Subcutaneous abdominal adipose tissue (tissue), 5 donors: Measurements from ENCODE around the gene ARID4B.

Experiments
- H3K27ac ChIP-seq: one replicate; pipeline ENCODE4 v1.7.0; 2013; ENCODE audit warnings: low read depth, mild to moderate bottlenecking, inconsistent platforms, low read length, moderate library complexity
- H3K27me3 ChIP-seq, 5 donors: one replicate each; pipeline ENCODE4 v1.7.0; 2013; ENCODE audit warnings: low read length in 5 of 5, inconsistent platforms in 1 of 5; ENCODE audit not compliant: control insufficient read depth in 5 of 5, insufficient read depth in 4 of 5
- H3K36me3 ChIP-seq, 5 donors: one replicate each; pipeline ENCODE4 v1.7.0; 2013; ENCODE audit warnings: low read length in 5 of 5; ENCODE audit not compliant: control insufficient read depth in 5 of 5, insufficient read depth in 5 of 5
- H3K4me1 ChIP-seq, 5 donors: one replicate each; pipeline ENCODE4 v1.7.0; 2013; ENCODE audit warnings: low read length in 5 of 5, mild to moderate bottlenecking in 3 of 5, moderate library complexity in 1 of 5; ENCODE audit not compliant: control insufficient read depth in 5 of 5, insufficient read depth in 5 of 5
- H3K4me3 ChIP-seq, 5 donors: one replicate each; pipeline ENCODE4 v1.7.0; 2013; ENCODE audit warnings: low read length in 5 of 5, low read depth in 1 of 5
- H3K9ac ChIP-seq, 5 donors: one replicate each; pipeline ENCODE4 v1.7.0; 2013; ENCODE audit warnings: low read length in 5 of 5, mild to moderate bottlenecking in 4 of 5, moderate library complexity in 3 of 5
- H3K9me3 ChIP-seq, 5 donors: one replicate each; pipeline ENCODE4 v1.7.0; 2013; ENCODE audit warnings: low read length in 5 of 5; ENCODE audit not compliant: control insufficient read depth in 5 of 5
- donor health status: healthy.
- donor health status: healthy.
- donor health status: healthy.
- donor health status: healthy.
- donor health status: healthy.

The ARID4B gene

DNA sequence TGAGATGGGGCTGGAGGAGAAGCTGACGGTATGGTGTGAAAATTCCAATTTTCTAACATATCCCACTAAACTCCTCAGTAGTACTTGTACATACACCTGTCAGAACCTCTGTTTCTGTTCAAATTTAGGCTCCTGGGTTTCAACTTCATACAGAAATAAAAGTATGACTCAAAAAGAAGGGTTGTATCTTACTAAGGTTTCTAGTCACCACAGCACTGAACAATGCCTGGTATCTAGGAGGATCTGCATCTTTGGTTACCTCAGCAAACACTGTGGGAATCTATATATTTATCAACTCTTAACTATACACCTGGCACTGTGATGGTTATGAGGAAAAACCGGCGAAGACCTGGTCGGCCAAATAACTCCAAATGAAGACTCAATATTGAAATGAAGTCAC lies 180.7 kb downstream of the ARID4B start:
- Histone ChIP-seq H3K4me3 (no peak overlapping the region), H3K9ac (no peak overlapping the region), H3K27ac (no peak overlapping the region), H3K4me1 (no peaks in the 10 kb centered on the region), H3K36me3 (peaks cover 19 to 80% (median 56%) of the 10 kb centered on the region in 5 donors), H3K9me3 (no peaks in the 10 kb centered on the region), H3K27me3 (no peaks in the 10 kb centered on the region)

DNA sequence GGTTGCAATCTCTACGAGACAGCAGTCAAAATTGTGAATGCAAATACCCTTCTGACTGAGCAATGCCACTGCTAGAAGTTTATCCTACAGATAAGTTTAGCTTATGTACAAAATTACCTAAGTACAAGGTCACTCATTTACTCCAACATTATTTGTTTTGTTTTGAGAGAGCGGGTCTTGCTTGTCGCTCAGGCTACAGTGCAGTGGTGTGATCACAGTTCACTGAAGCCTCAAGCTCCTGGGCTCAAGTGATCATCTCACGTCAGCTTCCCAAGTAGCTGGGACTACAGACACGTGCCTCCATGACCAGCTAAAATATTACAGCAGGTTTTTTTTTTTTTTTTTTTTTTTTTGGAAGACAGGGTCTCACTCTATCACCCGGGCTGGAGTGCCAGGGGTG lies 182.3 kb downstream of the ARID4B start:
- peaks cover 9 to 71% (median 44%) of the 10 kb centered on the region in 5 donors for H3K36me3 ChIP-seq
- H3K27me3 ChIP-seq: no peaks in the 10 kb centered on the region
- no peak overlapping the region for H3K9ac ChIP-seq
- no peak overlapping the region for H3K27ac ChIP-seq
- no peak overlapping the region for H3K4me3 ChIP-seq
- no peaks in the 10 kb centered on the region for H3K4me1 ChIP-seq
- H3K9me3 ChIP-seq: no peaks in the 10 kb centered on the region

DNA sequence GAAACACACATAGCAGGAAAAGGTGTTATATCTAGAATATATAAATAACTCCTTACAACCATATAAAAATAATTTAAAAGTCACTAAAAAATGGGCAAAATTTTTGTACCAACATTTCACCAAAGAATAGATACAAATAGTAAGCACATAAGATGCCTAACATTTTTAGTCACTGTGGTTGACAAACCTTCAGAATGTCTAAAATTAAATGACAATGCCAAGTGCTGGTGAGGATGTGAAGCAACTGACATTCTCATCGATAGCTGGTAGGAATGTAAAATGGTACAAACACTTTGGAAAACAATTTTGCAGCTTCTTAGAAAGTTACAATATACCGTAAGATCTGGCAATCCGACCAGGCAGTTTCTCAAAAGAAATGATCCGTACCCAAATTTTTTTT lies 185.0 kb downstream of the ARID4B start:
- Histone ChIP-seq H3K27ac (no peak overlapping the region), H3K9me3 (no peaks in the 10 kb centered on the region), H3K4me3 (no peak overlapping the region), H3K36me3 (peaks cover 14 to 73% (median 49%) of the 10 kb centered on the region in 5 donors), H3K27me3 (no peaks in the 10 kb centered on the region), H3K4me1 (no peaks in the 10 kb centered on the region), H3K9ac (no peak overlapping the region)

GRCh38 chr1:235139315-235139714 lies 188.7 kb downstream of the ARID4B start:
- Histone ChIP-seq H3K4me1 (peaks cover 0 to 5% (median 2%) of the 10 kb centered on the region in 5 donors), H3K9me3 (no peaks in the 10 kb centered on the region), H3K27me3 (no peaks in the 10 kb centered on the region), H3K36me3 (peaks cover 29 to 71% (median 61%) of the 10 kb centered on the region in 5 donors), H3K4me3 (no peak overlapping the region), H3K27ac (no peak overlapping the region), H3K9ac (no peak overlapping the region)

DNA sequence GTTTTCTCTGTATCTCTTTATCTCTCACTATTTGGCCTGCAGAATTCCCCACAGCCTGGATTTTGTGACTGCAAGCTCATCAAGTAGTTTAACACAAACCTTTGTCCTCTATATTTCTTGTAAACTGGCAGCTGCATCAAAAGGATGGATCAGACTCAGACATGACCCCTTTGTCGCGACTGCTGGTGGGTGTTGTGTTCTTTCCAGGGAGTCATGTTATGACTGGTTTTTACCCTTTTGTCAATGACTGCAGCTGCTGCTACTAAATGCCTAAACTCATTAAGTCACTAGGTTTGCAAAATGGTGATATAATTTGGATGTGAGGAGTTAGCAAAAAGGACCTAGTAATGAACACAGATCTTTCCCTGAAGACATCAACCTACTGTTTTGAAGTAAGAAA lies 189.2 kb downstream of the ARID4B start:
- Histone ChIP-seq H3K4me3 (no peak overlapping the region), H3K9ac (no peak overlapping the region), H3K4me1 (peaks cover 0 to 5% (median 2%) of the 10 kb centered on the region in 5 donors), H3K27me3 (no peaks in the 10 kb centered on the region), H3K36me3 (peaks cover 29 to 71% (median 63%) of the 10 kb centered on the region in 5 donors), H3K27ac (no peak overlapping the region), H3K9me3 (no peaks in the 10 kb centered on the region)

DNA sequence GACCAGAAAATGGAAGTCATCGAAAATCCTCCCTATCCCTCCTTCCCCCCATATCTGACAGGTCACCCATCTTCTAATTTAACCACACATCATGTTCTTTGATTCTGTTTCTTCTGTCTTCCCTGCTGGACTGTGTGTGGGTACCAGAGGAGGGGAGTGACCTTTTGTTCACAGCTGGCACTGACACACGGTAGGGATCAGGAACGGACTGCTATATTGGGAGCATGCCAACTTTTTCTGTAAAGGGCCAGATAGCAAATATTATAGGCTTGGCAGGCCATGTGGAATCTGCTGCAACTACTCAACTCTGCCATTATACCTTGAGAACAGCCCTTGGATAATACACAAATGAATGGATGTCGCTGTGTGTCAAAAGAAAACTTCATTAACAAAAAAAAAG lies 191.9 kb downstream of the ARID4B start:
- Histone ChIP-seq H3K27me3 (no peaks in the 10 kb centered on the region), H3K9me3 (no peaks in the 10 kb centered on the region), H3K36me3 (peaks cover 36 to 72% (median 64%) of the 10 kb centered on the region in 5 donors), H3K4me3 (no peak overlapping the region), H3K4me1 (peaks cover 0 to 5% (median 2%) of the 10 kb centered on the region in 5 donors), H3K9ac (no peak overlapping the region), H3K27ac (no peak overlapping the region)

DNA sequence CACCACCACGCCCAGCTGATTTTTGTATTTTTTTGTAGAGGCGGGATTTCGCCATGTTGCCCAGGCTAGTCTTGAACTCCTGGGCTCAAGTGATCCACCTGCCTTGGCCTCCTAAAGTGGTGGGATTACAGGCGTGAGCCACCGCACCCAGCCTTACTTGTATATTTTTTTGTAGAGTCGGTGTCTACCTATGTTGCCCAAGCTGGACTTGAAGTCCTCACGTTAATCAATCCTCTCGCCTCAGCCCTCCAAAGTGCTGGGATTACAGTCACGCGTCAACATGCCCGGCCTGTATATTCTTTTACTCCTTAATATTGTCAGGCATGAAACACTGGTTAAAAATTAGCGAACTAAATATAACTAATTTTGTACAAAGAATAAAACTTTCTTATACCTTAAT lies 193.8 kb downstream of the ARID4B start:
- H3K27ac ChIP-seq: no peak overlapping the region
- no peak overlapping the region for H3K9ac ChIP-seq
- H3K36me3 ChIP-seq: peaks cover 32 to 62% (median 56%) of the 10 kb centered on the region in 5 donors
- H3K27me3 ChIP-seq: no peaks in the 10 kb centered on the region
- H3K4me3 ChIP-seq: no peak overlapping the region
- H3K4me1 ChIP-seq: peaks cover 0 to 6% (median 2%) of the 10 kb centered on the region in 5 donors
- H3K9me3 ChIP-seq: no peaks in the 10 kb centered on the region

- Histone ChIP-seq H3K9me3 (no peaks in the 10 kb centered on the region), H3K36me3 (peaks cover 29 to 57% (median 47%) of the 10 kb centered on the region in 5 donors), H3K27me3 (no peaks in the 10 kb centered on the region), H3K27ac (no peak overlapping the region), H3K9ac (no peak overlapping the region), H3K4me1 (peaks cover 2 to 12% (median 5%) of the 10 kb centered on the region in 5 donors), H3K4me3 (no peak overlapping the region)
Observed at GRCh38 chr1:235133086-235133485, 194.9 kb downstream of the ARID4B start.

- Histone ChIP-seq H3K27me3 (no peaks in the 10 kb centered on the region), H3K4me1 (peaks cover 2 to 23% (median 15%) of the 10 kb centered on the region in 5 donors), H3K4me3 (no peak overlapping the region), H3K27ac (no peak overlapping the region), H3K36me3 (peaks cover 22 to 47% (median 39%) of the 10 kb centered on the region in 5 donors), H3K9ac (no peak overlapping the region), H3K9me3 (no peaks in the 10 kb centered on the region)
Observed at GRCh38 chr1:235131961-235132360, 196.0 kb downstream of the ARID4B start.

DNA sequence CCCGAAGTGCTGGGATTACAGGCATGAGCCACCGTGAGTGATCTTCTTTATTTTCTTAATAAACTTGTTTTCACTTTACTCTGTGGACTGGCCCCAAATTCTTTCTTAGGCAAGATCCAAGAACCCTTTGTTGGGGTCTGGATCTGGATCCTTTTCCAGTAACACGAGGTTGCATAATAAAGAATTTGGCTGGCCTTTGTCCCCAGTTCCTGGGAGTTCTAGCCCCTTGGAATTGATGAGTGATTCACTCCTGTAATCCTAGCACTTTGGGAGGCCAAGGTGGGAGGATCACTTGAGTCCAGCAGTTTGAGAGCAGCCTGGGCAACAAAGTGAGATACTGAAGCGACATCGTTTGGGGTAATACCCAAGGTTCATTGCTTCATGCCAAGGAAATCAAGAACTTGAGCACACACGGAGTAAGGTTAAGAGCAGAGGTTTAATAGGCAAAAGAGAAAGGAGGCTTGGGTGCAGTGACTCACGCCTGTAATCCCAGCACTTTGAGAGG lies 197.2 kb downstream of the ARID4B start:
- peaks cover 12 to 36% (median 28%) of the 10 kb centered on the region in 5 donors for H3K36me3 ChIP-seq

More for the DNA sequence above, 197.2 kb downstream of the ARID4B start:
- Histone ChIP-seq H3K4me1 (peaks cover 0 to 26% (median 19%) of the 10 kb centered on the region in 5 donors), H3K27me3 (no peaks in the 10 kb centered on the region), H3K4me3 (no peak overlapping the region), H3K9ac (no peak overlapping the region), H3K9me3 (no peaks in the 10 kb centered on the region), H3K27ac (no peak overlapping the region)
